Tibial nerve (tissue), 3 donors: ENCODE data around the gene ZP4.

Experiments
- POLR2A ChIP-seq, 2 donors: fragments of 450-650 bp; IDR thresholded peaks; one replicate each; pipeline ENCODE4 v1.6.1; 2017; ENCODE audit warnings: antibody characterized with exemption in 2 of 2, mild to moderate bottlenecking in 2 of 2, moderate library complexity in 2 of 2
- TF ChIP-seq, protein P1 (sequence below), 5 experiments: fragments of 200-600 bp in 3 of 5; fragments of 450-650 bp in 2 of 5; sonication (generic) in 3 of 5; IDR thresholded peaks; one replicate each; pipeline ENCODE4 v1.5.1; 2016 to 2019; ENCODE audit warnings: antibody characterized with exemption in 5 of 5, mild to moderate bottlenecking in 3 of 5, moderate library complexity in 2 of 5

DNA sequence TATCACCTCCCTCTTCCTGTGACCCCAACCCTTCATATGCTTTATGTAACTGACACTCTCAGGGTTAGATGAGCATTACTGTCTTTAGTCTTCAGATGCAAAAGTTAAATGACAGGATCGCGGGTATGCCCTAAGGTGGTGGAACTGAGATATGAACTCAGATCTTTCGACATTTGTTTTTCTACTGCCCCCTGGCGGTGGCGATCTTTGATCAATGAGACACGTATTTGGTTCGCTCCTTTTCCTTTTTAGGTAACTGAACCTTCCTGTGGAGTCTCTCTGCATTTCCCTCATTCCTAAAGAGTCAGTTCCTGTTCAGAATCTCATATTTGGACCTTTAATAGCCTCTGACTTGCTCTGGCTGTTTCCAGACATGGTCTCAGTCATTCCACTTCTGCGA, 47.8 kb upstream of the ZP4 start:
- TF ChIP-seq, protein P1, sequence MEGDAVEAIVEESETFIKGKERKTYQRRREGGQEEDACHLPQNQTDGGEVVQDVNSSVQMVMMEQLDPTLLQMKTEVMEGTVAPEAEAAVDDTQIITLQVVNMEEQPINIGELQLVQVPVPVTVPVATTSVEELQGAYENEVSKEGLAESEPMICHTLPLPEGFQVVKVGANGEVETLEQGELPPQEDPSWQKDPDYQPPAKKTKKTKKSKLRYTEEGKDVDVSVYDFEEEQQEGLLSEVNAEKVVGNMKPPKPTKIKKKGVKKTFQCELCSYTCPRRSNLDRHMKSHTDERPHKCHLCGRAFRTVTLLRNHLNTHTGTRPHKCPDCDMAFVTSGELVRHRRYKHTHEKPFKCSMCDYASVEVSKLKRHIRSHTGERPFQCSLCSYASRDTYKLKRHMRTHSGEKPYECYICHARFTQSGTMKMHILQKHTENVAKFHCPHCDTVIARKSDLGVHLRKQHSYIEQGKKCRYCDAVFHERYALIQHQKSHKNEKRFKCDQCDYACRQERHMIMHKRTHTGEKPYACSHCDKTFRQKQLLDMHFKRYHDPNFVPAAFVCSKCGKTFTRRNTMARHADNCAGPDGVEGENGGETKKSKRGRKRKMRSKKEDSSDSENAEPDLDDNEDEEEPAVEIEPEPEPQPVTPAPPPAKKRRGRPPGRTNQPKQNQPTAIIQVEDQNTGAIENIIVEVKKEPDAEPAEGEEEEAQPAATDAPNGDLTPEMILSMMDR (IDR thresholded peaks at IDR 0.05): no peak
- no peak for TF ChIP-seq POLR2A (IDR thresholded peaks at IDR 0.05)
